KMS-11 (cell line): ENCODE results near the gene CPPED1.
"Not testable (repeated sequence)": the region's sequence is repeated elsewhere in the genome, so short reads cannot be mapped to it uniquely, and the experiment has no call there.

Source experiments
- H2AFZ ChIP-seq: fragments of 200-600 bp; sonication (generic); 2 replicates; pipeline ENCODE4 v1.6.1; 2016; ENCODE audit warnings: antibody characterized with exemption, mixed run types, low read depth
- H3K27ac ChIP-seq: fragments of 200-600 bp; sonication (generic); 2 replicates; pipeline ENCODE4 v1.6.1; 2016; ENCODE audit warnings: mild to moderate bottlenecking, mixed run types
- H3K27me3 ChIP-seq: fragments of 200-600 bp; sonication (generic); 2 replicates; pipeline ENCODE4 v1.6.1; 2017; ENCODE audit warnings: mild to moderate bottlenecking, low read depth, mixed run types, moderate library complexity; ENCODE audit not compliant: insufficient read depth
- H3K36me3 ChIP-seq: fragments of 200-600 bp; sonication (generic); 2 replicates; pipeline ENCODE4 v1.6.1; 2017; ENCODE audit warnings: mild to moderate bottlenecking, mixed run types; ENCODE audit not compliant: insufficient read depth
- H3K4me1 ChIP-seq: fragments of 200-600 bp; sonication (generic); 2 replicates; pipeline ENCODE4 v1.6.1; 2016; ENCODE audit warnings: mild to moderate bottlenecking, low read depth, mixed run types; ENCODE audit not compliant: poor library complexity, severe bottlenecking
- H3K4me2 ChIP-seq: fragments of 200-600 bp; sonication (generic); 2 replicates; pipeline ENCODE4 v1.7.0; 2016; ENCODE audit warnings: mild to moderate bottlenecking, mixed run types
- H3K4me3 ChIP-seq: fragments of 200-600 bp; sonication (generic); IDR thresholded peaks from 2 replicates; pipeline ENCODE4 v1.6.1; 2017; ENCODE audit warnings: low read depth, low read length, mixed read lengths; ENCODE audit not compliant: insufficient read depth
- H3K79me2 ChIP-seq: fragments of 200-600 bp; sonication (generic); 2 replicates; pipeline ENCODE4 v1.6.1; 2016; ENCODE audit warnings: low read depth, mixed run types; ENCODE audit not compliant: insufficient read depth
- H3K9ac ChIP-seq: fragments of 200-600 bp; sonication (generic); 2 replicates; pipeline ENCODE4 v1.6.1; 2016; ENCODE audit warnings: mild to moderate bottlenecking, mixed run types
- H4K20me1 ChIP-seq: fragments of 200-600 bp; sonication (generic); 2 replicates; pipeline ENCODE4 v1.6.1; 2016; ENCODE audit warnings: mild to moderate bottlenecking, mixed run types; ENCODE audit not compliant: insufficient read depth
- TF ChIP-seq, protein P1 (sequence below): fragments of 200-600 bp; sonication (generic); conservative IDR thresholded peaks from 2 replicates; pipeline ENCODE4 v1.6.1; 2017; ENCODE audit warnings: low read depth, mild to moderate bottlenecking, antibody characterized with exemption, low read length, moderate library complexity, mixed read lengths

The CPPED1 gene

DNA sequence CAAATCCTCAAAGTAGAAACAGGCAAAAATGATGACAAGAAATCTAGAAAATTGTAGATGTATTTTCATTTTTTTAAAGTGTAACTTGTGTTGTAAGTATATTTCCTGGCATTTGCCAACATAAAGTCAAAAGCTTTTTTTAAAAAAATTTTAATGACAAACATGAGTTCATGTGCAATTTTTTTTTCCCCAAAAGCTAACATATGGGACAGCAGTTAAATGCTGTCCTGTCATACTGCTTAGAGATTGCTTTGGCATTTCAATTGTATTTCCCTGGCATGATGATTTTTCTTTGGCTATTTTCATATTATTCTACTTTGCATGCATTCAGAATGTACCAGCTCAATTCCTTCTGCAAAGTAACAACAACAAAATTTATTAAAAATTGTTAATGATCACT, 24.5 kb upstream of the CPPED1 start:
- Histone ChIP-seq H3K27me3 (no peaks in the 10 kb centered on the region), H3K4me2 (no peak overlapping the region)

GRCh38 chr16:12826559-12826958, 22.9 kb upstream of the CPPED1 start:
- Histone ChIP-seq H3K27ac (no peak overlapping the region), H3K4me3 (no peak overlapping the region), H3K4me1 (peaks cover 15% of the 10 kb centered on the region), H3K27me3 (no peaks in the 10 kb centered on the region), H3K4me2 (no peak overlapping the region), H2AFZ (no peak overlapping the region), H3K9ac (no peak overlapping the region), H4K20me1 (no peaks in the 10 kb centered on the region), H3K36me3 (no peaks in the 10 kb centered on the region), H3K79me2 (no peaks in the 10 kb centered on the region)
- TF ChIP-seq, protein P1, sequence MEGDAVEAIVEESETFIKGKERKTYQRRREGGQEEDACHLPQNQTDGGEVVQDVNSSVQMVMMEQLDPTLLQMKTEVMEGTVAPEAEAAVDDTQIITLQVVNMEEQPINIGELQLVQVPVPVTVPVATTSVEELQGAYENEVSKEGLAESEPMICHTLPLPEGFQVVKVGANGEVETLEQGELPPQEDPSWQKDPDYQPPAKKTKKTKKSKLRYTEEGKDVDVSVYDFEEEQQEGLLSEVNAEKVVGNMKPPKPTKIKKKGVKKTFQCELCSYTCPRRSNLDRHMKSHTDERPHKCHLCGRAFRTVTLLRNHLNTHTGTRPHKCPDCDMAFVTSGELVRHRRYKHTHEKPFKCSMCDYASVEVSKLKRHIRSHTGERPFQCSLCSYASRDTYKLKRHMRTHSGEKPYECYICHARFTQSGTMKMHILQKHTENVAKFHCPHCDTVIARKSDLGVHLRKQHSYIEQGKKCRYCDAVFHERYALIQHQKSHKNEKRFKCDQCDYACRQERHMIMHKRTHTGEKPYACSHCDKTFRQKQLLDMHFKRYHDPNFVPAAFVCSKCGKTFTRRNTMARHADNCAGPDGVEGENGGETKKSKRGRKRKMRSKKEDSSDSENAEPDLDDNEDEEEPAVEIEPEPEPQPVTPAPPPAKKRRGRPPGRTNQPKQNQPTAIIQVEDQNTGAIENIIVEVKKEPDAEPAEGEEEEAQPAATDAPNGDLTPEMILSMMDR, result no peak

More for the DNA sequence above, 24.5 kb upstream of the CPPED1 start:
- Histone ChIP-seq H4K20me1 (no peaks in the 10 kb centered on the region), H3K79me2 (no peaks in the 10 kb centered on the region), H3K36me3 (no peaks in the 10 kb centered on the region), H3K9ac (no peak overlapping the region), H3K27ac (no peak overlapping the region), H3K4me1 (peaks cover 15% of the 10 kb centered on the region), H2AFZ (no peak overlapping the region), H3K4me3 (no peak overlapping the region)
- TF ChIP-seq, protein P1, result no peak

DNA sequence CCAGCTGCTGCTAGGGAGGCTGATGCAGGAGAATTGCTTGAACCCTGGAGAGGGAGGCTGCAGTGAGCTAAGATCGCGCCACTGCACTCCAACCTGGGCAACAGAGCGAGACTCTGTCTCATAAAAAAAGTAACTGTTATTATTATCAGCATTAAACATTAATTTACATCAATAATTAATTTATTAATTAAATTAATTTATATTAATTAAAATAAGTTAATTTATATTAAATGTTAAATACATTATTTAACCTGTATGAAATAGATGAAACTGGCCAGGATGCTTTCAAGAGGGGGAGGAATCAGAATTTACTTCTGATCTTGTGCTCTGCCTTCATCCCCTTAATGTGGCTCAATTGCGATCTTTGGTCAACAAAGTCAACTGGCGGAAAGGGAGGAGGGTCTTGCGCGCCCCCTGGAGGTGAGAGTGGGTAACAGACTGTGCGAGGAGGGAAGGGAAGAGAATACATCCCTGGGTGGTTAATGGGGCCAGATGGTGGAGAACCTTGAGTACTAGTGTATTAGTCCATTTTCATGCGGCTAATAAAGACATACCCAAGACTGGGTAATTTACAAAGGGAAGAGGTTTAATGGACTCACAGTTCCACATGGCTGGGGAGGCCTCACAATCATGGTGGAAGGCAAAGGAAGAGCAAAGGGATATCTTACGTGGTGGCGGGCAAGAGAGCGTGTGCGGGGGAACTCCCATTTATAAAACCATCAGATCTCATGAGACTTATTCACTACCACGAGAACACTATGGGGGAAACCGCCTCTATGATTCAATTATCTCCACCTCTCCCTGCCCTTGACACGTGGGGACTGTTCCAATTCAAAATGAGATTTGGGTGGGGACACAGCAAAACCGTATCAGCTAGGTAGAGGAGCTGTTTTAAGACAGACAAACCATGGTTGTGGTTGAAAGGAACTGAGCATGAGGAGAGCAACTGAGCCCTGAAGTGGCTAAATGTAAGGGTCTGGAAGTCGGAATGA, 15.7 kb upstream of the CPPED1 start:
- H3K9ac ChIP-seq, result no peak overlapping the region
- H3K27me3 ChIP-seq, result no peaks in the 10 kb centered on the region
- H3K4me3 ChIP-seq, result no peak overlapping the region
- H3K36me3 ChIP-seq, result no peaks in the 10 kb centered on the region
- H3K4me1 ChIP-seq, result peaks cover 8% of the 10 kb centered on the region
- H3K4me2 ChIP-seq, result no peak overlapping the region
- no peak overlapping the region for H2AFZ ChIP-seq
- H4K20me1 ChIP-seq, result no peaks in the 10 kb centered on the region
- H3K27ac ChIP-seq, result no peak overlapping the region
- no peaks in the 10 kb centered on the region for H3K79me2 ChIP-seq
- TF ChIP-seq, protein P1, result peak; percentile 55

DNA sequence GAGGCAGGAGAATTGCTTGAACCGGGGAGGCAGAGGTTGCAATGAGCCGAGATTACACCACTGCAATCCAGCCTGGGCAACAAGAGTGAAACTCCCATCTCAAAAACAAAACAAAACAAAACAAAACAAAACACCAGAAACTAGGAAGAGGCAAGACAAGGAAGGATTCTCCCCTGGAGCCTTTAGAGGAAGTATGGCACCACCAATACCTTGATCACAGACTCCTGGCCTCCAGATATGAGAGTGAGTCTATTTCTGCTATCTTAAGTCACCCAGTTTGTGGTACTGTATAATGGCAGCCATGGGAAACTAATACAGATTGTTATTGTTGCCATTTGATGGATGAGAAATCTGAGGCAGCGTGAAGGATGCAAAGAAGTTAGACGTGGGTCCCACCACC, 14.6 kb upstream of the CPPED1 start:
- Histone ChIP-seq H3K36me3 (no peaks in the 10 kb centered on the region), H3K4me2 (no peak overlapping the region), H4K20me1 (no peaks in the 10 kb centered on the region), H3K4me1 (peaks cover 8% of the 10 kb centered on the region), H3K9ac (no peak overlapping the region), H3K4me3 (no peak overlapping the region), H2AFZ (no peak overlapping the region), H3K27ac (no peak overlapping the region), H3K27me3 (no peaks in the 10 kb centered on the region), H3K79me2 (no peaks in the 10 kb centered on the region)
- TF ChIP-seq, protein P1, result no peak

GRCh38 chr16:12816791-12817214, 13.1 kb upstream of the CPPED1 start:
- not testable (repeated sequence) for H3K4me2 ChIP-seq, H3K4me1 ChIP-seq, H4K20me1 ChIP-seq, H3K27ac ChIP-seq, H3K9ac ChIP-seq, H3K27me3 ChIP-seq, H2AFZ ChIP-seq, H3K79me2 ChIP-seq, H3K36me3 ChIP-seq, H3K4me3 ChIP-seq
